VCaP (cell line): ENCODE results near the gene XRCC4.

ENCODE experiments used
- H3K27ac ChIP-seq: fragments of 450-650 bp; 2 replicates; pipeline ENCODE4 v1.5.1; 2017
- CTCF ChIP-seq: fragments of 450-650 bp; conservative IDR thresholded peaks from 2 replicates; pipeline ENCODE4 v1.5.1; 2017; ENCODE audit warnings: mild to moderate bottlenecking, moderate library complexity

The XRCC4 gene

GRCh38 chr5:83038924-83039323 lies 38.4 kb upstream of the XRCC4 start:
- no peak overlapping the region for H3K27ac ChIP-seq
- no peak for TF ChIP-seq CTCF

GRCh38 chr5:83042507-83042906 lies 34.8 kb upstream of the XRCC4 start:
- no peak for TF ChIP-seq CTCF
- no peak overlapping the region for H3K27ac ChIP-seq

GRCh38 chr5:83044926-83045325 lies 32.4 kb upstream of the XRCC4 start:
- no peak for TF ChIP-seq CTCF
- H3K27ac ChIP-seq, result no peak overlapping the region

GRCh38 chr5:83048277-83048676 lies 29.1 kb upstream of the XRCC4 start:
- H3K27ac ChIP-seq, result no peak overlapping the region
- TF ChIP-seq CTCF, result no peak

GRCh38 chr5:83048811-83049210 lies 28.5 kb upstream of the XRCC4 start:
- no peak for TF ChIP-seq CTCF

GRCh38 chr5:83049370-83049885 lies 27.9 kb upstream of the XRCC4 start:
- TF ChIP-seq CTCF, result no peak
- no peak overlapping the region for H3K27ac ChIP-seq

More at GRCh38 chr5:83048811-83049210, 28.5 kb upstream of the XRCC4 start:
- no peak overlapping the region for H3K27ac ChIP-seq

GRCh38 chr5:83050723-83051340 lies 26.5 kb upstream of the XRCC4 start:
- TF ChIP-seq CTCF, result no peak
- no peak overlapping the region for H3K27ac ChIP-seq
